GM12875 (cell line): ENCODE data around the gene PLCG1.

Experiments
- H3K4me3 ChIP-seq: one replicate; pipeline ENCODE4 v1.5.1; 2011; ENCODE audit warnings: low read depth, low read length, control low read depth
- TF ChIP-seq, protein P1 (sequence below): IDR thresholded peaks from 2 replicates; pipeline ENCODE4 v1.5.1; 2011; ENCODE audit warnings: low read depth, mild to moderate bottlenecking, control low read depth, inconsistent platforms, low read length, moderate library complexity, borderline replicate concordance; ENCODE audit not compliant: insufficient read depth

Gene PLCG1

DNA sequence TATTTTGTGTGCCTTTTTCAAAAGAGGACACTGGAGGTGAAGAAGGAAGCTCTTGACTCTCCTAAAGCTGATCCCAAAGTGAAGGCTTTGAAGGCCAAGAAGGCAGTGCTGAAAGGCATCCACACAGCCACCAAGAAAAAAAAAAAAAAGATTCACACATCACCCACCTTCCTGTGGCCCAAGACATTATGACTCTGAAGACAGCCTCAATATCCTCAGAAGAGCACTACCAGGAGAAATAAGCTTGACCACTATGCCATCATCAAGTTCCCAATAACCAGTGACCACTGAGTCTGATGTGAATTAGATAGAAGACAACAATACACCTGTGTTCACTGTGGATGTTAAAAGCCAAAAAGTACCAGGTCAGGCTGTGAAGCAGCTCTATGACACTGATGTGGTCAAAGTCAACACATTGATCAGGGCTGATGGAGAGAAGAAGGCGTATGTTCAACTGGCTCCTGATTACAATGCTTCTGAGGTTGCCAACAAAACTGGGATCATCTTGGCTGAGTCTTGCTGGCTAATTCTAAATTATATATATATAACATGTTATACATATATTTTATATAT is 59.4 kb downstream of the PLCG1 start:
- no peak overlapping the region for H3K4me3 ChIP-seq
- TF ChIP-seq, protein P1, sequence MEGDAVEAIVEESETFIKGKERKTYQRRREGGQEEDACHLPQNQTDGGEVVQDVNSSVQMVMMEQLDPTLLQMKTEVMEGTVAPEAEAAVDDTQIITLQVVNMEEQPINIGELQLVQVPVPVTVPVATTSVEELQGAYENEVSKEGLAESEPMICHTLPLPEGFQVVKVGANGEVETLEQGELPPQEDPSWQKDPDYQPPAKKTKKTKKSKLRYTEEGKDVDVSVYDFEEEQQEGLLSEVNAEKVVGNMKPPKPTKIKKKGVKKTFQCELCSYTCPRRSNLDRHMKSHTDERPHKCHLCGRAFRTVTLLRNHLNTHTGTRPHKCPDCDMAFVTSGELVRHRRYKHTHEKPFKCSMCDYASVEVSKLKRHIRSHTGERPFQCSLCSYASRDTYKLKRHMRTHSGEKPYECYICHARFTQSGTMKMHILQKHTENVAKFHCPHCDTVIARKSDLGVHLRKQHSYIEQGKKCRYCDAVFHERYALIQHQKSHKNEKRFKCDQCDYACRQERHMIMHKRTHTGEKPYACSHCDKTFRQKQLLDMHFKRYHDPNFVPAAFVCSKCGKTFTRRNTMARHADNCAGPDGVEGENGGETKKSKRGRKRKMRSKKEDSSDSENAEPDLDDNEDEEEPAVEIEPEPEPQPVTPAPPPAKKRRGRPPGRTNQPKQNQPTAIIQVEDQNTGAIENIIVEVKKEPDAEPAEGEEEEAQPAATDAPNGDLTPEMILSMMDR, result no peak

DNA sequence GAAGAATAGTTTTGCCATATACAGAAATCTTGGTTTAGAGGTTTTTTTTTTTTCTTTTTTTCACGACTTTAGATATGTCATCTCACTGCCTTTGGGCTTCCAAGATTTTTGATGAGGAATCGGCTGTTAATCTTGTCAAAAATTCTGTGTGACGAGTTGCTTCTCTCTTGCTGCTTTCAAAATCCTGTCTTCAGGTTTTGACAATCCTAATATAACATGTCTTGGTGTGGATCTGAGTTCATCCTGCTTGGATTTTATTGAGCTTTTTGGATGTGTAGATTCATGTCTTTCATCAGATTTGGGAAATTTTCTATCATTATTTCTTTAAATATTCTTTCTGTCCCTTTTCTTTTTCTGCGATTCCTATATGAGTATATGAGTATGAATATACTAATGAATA is 61.1 kb downstream of the PLCG1 start:
- no peak overlapping the region for H3K4me3 ChIP-seq
- TF ChIP-seq, protein P1, result no peak

DNA sequence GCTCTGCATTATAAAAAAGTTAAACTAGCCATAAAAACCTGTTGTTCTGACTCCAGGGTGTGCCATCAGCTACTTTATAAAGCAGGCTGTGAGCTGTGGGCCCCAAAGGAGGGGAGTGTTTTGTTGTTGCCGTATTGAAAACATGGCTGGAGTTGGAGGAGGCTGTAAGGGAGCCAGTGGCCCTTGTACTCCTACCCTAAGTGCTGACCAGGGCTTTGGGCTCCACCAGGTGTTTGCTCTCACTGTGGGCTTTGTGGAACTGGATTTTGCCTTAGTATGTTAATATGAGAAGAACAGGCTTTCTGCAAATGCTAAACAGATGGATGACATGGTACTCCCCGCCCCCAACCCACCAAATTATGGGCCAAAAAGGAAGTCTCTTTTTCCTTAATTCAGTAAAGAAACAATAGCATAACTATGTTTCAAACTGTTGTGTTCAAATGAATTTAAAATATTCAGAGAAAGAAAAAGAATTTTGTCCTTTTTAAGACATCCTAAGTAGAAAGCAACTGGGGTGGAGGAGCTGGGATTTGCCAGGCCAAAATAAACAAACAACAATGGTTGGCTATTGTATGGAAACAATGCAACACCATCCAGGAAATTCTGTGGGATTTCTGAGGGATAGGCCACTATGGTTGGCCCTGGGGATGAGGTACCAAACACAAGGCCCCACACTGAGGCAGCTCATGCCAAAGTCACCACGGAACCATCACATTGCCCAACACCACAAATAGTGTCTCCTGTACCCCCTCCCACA is 63.3 kb downstream of the PLCG1 start:
- no peak overlapping the region for H3K4me3 ChIP-seq
- TF ChIP-seq, protein P1, result no peak

DNA sequence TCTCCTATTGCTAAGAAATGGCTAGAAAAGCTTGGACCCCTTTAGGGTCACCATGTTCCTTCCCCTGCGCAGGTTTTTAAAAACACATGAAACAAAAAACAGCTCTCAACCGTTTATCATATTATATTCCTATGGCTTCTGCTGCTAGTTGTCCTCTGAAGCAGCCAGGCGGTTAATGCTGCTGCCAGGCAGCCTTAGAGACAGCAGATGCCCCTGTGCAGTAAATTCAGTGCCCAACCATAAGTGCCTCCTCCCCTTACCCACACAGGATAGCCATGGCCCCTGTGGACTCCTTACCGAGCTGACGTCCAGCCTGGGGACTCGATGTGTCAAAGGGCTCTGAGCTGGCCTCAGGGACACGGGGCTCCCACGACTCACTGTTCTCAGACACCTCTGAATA is 64.4 kb downstream of the PLCG1 start:
- TF ChIP-seq, protein P1, result no peak
- no peak overlapping the region for H3K4me3 ChIP-seq

DNA sequence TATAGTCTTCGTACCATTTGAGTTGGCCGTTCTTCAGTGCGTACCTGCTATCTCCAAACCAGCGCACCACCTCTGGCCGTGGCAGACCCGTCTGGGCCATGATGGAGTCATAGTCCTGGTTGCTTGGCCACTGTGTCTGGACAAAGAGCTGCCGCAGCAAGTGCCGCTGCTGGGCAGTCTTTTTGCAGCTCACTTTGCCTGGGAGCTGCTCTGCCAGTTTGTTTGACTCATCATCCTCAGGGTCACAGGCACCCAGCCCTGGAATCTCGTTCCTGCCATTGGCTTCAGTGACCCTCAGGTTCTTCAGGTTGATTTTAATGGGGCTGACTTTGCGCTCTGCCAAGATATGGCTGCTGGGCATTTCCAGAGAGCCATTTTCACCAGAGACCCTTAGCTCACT is 65.1 kb downstream of the PLCG1 start:
- no peak overlapping the region for H3K4me3 ChIP-seq
- TF ChIP-seq, protein P1, result no peak

DNA sequence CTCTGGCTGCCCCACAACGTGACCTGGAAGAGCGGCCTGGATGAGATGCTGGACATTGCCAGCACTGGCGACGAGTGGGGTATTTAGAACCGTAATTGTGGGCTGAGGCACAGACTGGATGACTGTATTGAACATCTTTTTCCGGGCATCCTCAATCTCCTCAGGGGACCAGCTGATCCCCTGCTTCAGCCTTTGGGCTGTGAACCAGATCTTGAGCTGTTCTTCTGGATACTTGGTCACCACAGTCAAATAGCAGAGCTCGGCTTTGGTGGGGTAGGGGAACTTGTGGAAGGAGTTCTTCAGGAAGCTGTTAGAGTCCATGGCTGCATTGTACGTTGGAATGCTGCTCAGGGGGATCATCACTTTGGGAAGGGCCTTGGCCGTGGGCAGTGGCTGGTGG is 66.3 kb downstream of the PLCG1 start:
- TF ChIP-seq, protein P1, result no peak

More for the DNA sequence above, 66.3 kb downstream of the PLCG1 start:
- no peak overlapping the region for H3K4me3 ChIP-seq
